K562 treated with DMSO at 1 percent for 4 hours (cell line): Measurements from ENCODE around the gene CD247. TPM values are rescaled to one million over a fixed set of nuclear protein-coding genes. Genes with fewer than 3 reads are reported as not detected.

ENCODE experiments used
- total RNA-seq: library from RNA; unstranded; fragments of 300-600 nt; gene quantifications from 2 replicates; pipeline ENCODE4 v1.2.3, GENCODE V29; 2022; ENCODE audit not compliant: insufficient read depth

The CD247 gene
- 2.4 TPM in 1 of 2 replicates, not detected in the other for total RNA-seq

GRCh38 chr1:167518331-167518700 is at the start of gene CD247:
CD247 (minus strand) TSS chr1:167518529; CDS start chr1:167518465, 64 bp downstream.

DNA sequence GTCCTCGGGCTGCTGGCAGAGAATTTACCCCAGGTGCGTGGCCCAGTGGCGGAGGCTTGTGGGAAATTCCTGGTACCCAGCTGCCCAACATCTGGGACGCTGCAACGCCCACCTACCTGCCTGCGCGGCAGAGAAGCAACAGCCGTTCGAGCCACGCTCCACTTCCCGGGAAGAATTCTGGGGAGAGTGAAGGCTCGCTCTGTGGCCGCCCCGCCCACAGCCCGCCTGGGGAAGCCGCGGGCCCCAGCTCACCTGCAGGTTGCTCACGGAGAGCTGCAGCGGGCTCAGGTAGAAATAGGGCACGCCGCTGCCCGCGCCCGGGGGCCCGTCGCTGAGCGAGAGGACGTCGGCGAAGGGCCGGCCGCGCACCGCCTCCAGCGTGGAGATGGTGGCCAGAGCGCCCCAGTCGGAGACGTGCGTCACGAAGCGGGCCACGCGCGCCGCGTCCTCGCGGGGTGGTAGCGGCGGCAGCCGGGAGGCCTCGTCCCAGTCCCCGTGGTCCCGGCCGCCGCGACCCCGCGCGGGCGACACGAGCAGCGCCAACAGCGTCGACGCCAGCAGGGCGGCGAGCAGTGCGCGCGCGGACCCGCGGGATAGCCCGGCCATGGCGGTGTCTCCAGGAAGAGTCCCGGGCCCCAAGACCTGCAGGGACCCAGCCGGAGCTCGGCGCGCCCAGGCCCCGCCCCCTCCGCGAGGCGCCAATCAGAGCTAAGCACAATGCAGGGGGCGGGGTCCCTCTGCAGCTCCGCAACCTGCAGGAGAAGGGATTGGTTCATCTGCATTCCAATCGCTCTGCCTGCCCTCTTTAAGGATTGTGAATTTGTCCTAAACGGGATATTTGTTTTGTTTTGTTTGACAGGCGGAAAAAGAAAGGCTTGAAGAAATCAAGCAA is 35.1 kb upstream of the CD247 start, which contains the start of gene CREG1:
TSS of gene CREG1 (minus strand) at position 627 of the 892 bp plus-strand sequence.

Other genes starting within 250 kb of the CD247 start
- 445 and 505 TPM in 2 replicates for gene CREG1, start 35.2 kb upstream of the CD247 start, total RNA-seq
- 37.7 and 45.9 TPM in 2 replicates for gene RCSD1, start 111.7 kb upstream of the CD247 start, total RNA-seq
- 24.6 and 32.2 TPM in 2 replicates for gene MPZL1, start 203.5 kb upstream of the CD247 start, total RNA-seq